Measurements from ENCODE around the gene CCDC183. TPM values are rescaled to one million over a fixed set of nuclear protein-coding genes. Genes with fewer than 3 reads are reported as not detected.

The CCDC183 gene
- total RNA-seq, 1 experiment from 2014 or later: 4.2 TPM

DNA sequence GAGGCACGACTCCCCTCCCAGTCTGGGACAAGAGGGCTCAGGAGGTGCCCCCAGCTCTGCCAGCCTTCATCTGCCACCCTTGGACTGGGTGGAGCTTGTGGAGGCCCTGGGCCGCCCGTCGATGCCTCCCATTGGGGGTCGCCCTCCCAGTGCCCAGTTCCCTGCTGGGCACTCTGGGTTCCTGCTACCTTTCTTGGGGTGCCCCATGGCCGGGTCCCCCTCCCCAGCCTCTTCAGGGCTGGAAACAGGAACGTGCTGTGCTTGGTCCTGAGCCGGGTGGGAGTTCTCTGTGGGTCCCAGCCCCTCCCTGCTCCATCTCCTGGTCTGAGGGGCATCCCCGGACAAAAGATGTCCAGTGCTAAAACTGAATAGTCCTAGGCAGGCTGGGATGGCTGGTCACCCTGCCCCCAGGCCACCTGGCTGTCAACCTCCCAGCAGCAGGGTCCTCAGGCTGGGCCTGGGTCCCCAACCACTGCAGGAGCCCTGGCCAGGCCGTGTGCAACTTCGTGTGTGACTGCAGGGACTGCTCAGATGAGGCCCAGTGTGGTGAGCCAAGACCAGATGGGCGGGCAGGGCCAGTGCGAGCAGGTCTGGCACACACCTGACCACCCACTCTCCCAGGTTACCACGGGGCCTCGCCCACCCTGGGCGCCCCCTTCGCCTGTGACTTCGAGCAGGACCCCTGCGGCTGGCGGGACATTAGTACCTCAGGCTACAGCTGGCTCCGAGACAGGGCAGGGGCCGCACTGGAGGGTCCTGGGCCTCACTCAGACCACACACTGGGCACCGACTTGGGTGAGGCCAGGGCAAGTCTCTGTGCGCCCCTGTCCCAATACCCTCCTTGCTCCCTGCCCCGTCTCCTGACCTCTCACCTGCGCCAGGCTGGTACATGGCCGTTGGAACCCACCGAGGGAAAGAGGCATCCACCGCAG, 56.8 kb downstream of the CCDC183 start:
- no peak overlapping the region for H3K4me3 Mint-ChIP-seq (ENCODE audit: unreplicated experiment)
- no TSS peak for BruUV-seq (replicated peaks)
- H3K4me1 Mint-ChIP-seq (ENCODE audit: low read depth, unreplicated experiment): no peaks in the 10 kb centered on the region
- Histone ChIP-seq H3K36me3 (ENCODE audit: control insufficient read depth, insufficient read depth, low read length) (peaks cover 1% of the 10 kb centered on the region; the same call in 1 of the 2 replicates), H3K9me3 (no peaks in the 10 kb centered on the region), H3K27me3 (replicated peaks; ENCODE audit: control insufficient read depth, insufficient read depth, low read length) (no peaks in the 10 kb centered on the region), H3K4me1 (peaks cover 8% of the 10 kb centered on the region; the same call in 1 of the 2 replicates), H3K4me3 (ENCODE audit: low read depth, low read length) (no peak overlapping the region)
- ChIA-PET POLR2A (no interaction called here), CTCF (no interaction called here)
- TF ChIP-seq, protein P1, sequence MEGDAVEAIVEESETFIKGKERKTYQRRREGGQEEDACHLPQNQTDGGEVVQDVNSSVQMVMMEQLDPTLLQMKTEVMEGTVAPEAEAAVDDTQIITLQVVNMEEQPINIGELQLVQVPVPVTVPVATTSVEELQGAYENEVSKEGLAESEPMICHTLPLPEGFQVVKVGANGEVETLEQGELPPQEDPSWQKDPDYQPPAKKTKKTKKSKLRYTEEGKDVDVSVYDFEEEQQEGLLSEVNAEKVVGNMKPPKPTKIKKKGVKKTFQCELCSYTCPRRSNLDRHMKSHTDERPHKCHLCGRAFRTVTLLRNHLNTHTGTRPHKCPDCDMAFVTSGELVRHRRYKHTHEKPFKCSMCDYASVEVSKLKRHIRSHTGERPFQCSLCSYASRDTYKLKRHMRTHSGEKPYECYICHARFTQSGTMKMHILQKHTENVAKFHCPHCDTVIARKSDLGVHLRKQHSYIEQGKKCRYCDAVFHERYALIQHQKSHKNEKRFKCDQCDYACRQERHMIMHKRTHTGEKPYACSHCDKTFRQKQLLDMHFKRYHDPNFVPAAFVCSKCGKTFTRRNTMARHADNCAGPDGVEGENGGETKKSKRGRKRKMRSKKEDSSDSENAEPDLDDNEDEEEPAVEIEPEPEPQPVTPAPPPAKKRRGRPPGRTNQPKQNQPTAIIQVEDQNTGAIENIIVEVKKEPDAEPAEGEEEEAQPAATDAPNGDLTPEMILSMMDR (IDR thresholded peaks at IDR 0.05; ENCODE audit: insufficient read depth in 1 of 2, low read depth in 1 of 2, low read length in 1 of 2, severe bottlenecking in 1 of 2, unreplicated experiment in 1 of 2): no peak
- no peak overlapping the region for H3K27ac Mint-ChIP-seq (ENCODE audit: unreplicated experiment)
- peaks cover 78% of the 10 kb centered on the region for H3K36me3 Mint-ChIP-seq (ENCODE audit: insufficient read depth, unreplicated experiment)
- DNase-seq: peak in 1 of 2 experiments; percentile 36
- H3K9me3 Mint-ChIP-seq (ENCODE audit: unreplicated experiment): no peaks in the 10 kb centered on the region
- intact Hi-C loops (cut with micrococcal nuclease; ENCODE audit: unreplicated experiment): no loop called here
- H3K27me3 Mint-ChIP-seq (ENCODE audit: insufficient read depth, unreplicated experiment): no peaks in the 10 kb centered on the region

GRCh38 chr9:136853596-136854112, 57.5 kb downstream of the CCDC183 start:
- intact Hi-C loops (cut with micrococcal nuclease; ENCODE audit: unreplicated experiment): no loop called here
- BruUV-seq (replicated peaks): no TSS peak
- Histone ChIP-seq H3K27me3 (replicated peaks; ENCODE audit: control insufficient read depth, insufficient read depth, low read length) (no peaks in the 10 kb centered on the region), H3K4me3 (ENCODE audit: low read depth, low read length) (no peak overlapping the region), H3K36me3 (ENCODE audit: control insufficient read depth, insufficient read depth, low read length) (peaks cover 1% of the 10 kb centered on the region; the same call in 1 of the 2 replicates), H3K9me3 (no peaks in the 10 kb centered on the region), H3K4me1 (peaks cover 8% of the 10 kb centered on the region; the same call in 1 of the 2 replicates)
- TF ChIP-seq, protein P1 (IDR thresholded peaks at IDR 0.05; ENCODE audit: insufficient read depth in 1 of 2, low read depth in 1 of 2, low read length in 1 of 2, severe bottlenecking in 1 of 2, unreplicated experiment in 1 of 2): no peak
- Mint-ChIP-seq H3K4me3 (ENCODE audit: unreplicated experiment) (no peak overlapping the region), H3K27me3 (ENCODE audit: insufficient read depth, unreplicated experiment) (no peaks in the 10 kb centered on the region), H3K4me1 (ENCODE audit: low read depth, unreplicated experiment) (no peaks in the 10 kb centered on the region), H3K27ac (ENCODE audit: unreplicated experiment) (no peak overlapping the region), H3K9me3 (ENCODE audit: unreplicated experiment) (no peaks in the 10 kb centered on the region), H3K36me3 (ENCODE audit: insufficient read depth, unreplicated experiment) (peaks cover 78% of the 10 kb centered on the region)
- ChIA-PET POLR2A (no interaction called here), CTCF (no interaction called here)
- peak in 1 of 2 experiments; percentile 33 for DNase-seq

DNA sequence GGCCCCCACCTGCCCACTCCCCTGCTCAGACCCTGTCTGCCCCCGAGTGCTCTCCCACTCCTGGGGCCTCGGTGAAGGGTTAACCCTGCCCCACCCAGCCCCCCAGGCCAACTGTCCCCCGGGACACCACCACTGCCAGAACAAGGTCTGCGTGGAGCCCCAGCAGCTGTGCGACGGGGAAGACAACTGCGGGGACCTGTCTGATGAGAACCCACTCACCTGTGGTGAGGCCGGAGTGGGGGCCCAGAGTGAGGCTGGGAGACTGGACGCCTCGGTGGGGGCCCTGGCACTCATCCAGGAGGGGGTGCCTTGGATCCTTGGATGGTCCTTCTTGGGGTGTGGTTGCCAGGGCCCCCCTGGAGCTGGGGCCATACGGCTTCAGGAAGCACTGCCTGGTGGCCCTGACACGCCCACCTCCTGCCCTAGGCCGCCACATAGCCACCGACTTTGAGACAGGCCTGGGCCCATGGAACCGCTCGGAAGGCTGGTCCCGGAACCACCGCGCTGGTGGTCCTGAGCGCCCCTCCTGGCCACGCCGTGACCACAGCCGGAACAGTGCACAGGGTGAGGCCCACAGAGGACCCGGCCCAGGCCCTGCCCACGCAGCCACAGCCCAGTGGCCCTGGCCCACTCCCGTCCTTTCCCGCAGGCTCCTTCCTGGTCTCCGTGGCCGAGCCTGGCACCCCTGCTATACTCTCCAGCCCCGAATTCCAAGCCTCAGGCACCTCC, 58.1 kb downstream of the CCDC183 start:
- no peak overlapping the region for H3K4me3 Mint-ChIP-seq (ENCODE audit: unreplicated experiment)
- no peaks in the 10 kb centered on the region for H3K27me3 ChIP-seq (replicated peaks; ENCODE audit: control insufficient read depth, insufficient read depth, low read length)
- no peaks in the 10 kb centered on the region for H3K9me3 Mint-ChIP-seq (ENCODE audit: unreplicated experiment)
- intact Hi-C loops (cut with micrococcal nuclease; ENCODE audit: unreplicated experiment): no loop called here
- no peak overlapping the region for H3K4me3 ChIP-seq (ENCODE audit: low read depth, low read length)
- CTCF ChIA-PET: no interaction called here
- TF ChIP-seq, protein P1 (IDR thresholded peaks at IDR 0.05; ENCODE audit: insufficient read depth in 1 of 2, low read depth in 1 of 2, low read length in 1 of 2, severe bottlenecking in 1 of 2, unreplicated experiment in 1 of 2): no peak
- no peaks in the 10 kb centered on the region for H3K9me3 ChIP-seq
- peaks cover 78% of the 10 kb centered on the region for H3K36me3 Mint-ChIP-seq (ENCODE audit: insufficient read depth, unreplicated experiment)
- H3K4me1 ChIP-seq: peaks cover 10% of the 10 kb centered on the region
- no peak overlapping the region for H3K27ac Mint-ChIP-seq (ENCODE audit: unreplicated experiment)
- peak in 1 of 2 experiments; percentile 40 for DNase-seq
- BruUV-seq (replicated peaks): no TSS peak
- peaks cover 1% of the 10 kb centered on the region; the same call in 1 of the 2 replicates for H3K36me3 ChIP-seq (ENCODE audit: control insufficient read depth, insufficient read depth, low read length)
- no peaks in the 10 kb centered on the region for H3K4me1 Mint-ChIP-seq (ENCODE audit: low read depth, unreplicated experiment)
- H3K27me3 Mint-ChIP-seq (ENCODE audit: insufficient read depth, unreplicated experiment): no peaks in the 10 kb centered on the region
- POLR2A ChIA-PET: no interaction called here

Measured in Caco-2 (cell line).